Measurements from ENCODE around the gene STXBP1. TPM values are rescaled to one million over a fixed set of nuclear protein-coding genes. Genes with fewer than 3 reads are reported as not detected.

STXBP1 gene
- total RNA-seq, 2 donors from 2014 or later = 8.2 to 15.8 TPM

DNA sequence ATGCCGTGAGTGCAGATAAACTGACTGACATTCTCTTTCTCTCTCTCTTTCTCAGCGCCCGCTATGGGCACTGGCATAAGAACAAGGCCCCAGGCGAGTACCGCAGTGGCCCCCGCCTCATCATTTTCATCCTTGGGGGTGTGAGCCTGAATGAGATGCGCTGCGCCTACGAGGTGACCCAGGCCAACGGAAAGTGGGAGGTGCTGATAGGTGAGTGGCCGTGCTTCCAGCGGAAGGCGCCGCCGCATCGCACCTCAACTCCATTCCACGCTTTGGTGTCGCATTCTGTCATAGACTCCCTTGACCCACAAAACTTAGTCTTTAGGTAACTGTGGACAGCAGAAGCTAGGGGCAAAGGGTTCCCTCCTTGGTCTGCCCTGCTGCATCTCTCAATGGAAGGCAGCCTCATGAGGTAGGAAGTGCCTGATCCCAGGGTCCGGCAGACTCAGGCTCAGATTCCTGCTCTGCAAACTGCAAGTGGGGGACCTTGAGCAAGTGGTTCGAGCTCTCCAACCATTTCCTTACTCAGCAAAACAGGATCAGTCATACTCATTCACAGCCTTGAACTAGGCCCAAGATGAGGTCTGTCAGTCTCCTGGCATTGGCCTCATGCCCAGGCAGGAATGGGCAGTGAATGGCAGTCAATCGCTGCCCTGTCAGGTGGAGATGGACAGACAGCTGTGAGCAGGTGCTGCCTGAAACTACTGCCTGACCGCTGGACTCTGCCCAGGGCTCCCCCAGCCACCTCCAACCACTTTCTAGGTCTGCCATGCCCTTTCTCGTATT lies 70.5 kb downstream of the STXBP1 start:
- Histone ChIP-seq H3K9ac (ENCODE audit: low read depth in 2 of 2, low read length in 2 of 2) (no peak overlapping the region), H3K27me3 (no peaks in the 10 kb centered on the region), H3K27ac (no peak overlapping the region), H3K4me3 (no peak overlapping the region), H3K4me1 (no peaks in the 10 kb centered on the region), H3K36me3 (no peaks in the 10 kb centered on the region), H3K9me3 (no peaks in the 10 kb centered on the region)
- intact Hi-C loops (cut with DNase I) = no loop called here
- no peak for DNase-seq
- TF ChIP-seq, protein P1, sequence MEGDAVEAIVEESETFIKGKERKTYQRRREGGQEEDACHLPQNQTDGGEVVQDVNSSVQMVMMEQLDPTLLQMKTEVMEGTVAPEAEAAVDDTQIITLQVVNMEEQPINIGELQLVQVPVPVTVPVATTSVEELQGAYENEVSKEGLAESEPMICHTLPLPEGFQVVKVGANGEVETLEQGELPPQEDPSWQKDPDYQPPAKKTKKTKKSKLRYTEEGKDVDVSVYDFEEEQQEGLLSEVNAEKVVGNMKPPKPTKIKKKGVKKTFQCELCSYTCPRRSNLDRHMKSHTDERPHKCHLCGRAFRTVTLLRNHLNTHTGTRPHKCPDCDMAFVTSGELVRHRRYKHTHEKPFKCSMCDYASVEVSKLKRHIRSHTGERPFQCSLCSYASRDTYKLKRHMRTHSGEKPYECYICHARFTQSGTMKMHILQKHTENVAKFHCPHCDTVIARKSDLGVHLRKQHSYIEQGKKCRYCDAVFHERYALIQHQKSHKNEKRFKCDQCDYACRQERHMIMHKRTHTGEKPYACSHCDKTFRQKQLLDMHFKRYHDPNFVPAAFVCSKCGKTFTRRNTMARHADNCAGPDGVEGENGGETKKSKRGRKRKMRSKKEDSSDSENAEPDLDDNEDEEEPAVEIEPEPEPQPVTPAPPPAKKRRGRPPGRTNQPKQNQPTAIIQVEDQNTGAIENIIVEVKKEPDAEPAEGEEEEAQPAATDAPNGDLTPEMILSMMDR (IDR thresholded peaks at IDR 0.05) = no peak

DNA sequence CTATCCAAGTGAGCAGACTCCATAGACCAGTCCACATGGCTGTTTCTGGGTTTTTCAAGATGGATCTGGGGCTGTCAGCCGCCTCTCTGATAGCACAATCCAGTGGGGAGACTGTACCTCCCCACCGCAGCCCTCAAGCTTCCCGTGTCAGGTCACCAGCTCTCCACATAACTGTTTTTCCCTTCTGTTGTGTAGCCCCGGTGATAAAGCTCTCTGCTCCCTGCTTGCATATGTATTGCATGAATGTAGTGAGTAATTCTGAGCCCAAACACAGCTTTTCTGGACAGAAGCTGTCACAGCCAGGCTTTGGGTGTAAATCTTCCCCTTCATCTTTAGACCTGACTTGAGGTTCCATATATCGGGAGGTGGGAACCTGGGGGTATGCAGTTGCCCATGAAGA lies 71.6 kb downstream of the STXBP1 start:
- TF ChIP-seq, protein P1 (IDR thresholded peaks at IDR 0.05) = no peak
- intact Hi-C loops (cut with DNase I) = no loop called here
- Histone ChIP-seq H3K4me1 (no peaks in the 10 kb centered on the region), H3K9me3 (no peaks in the 10 kb centered on the region), H3K27me3 (no peaks in the 10 kb centered on the region), H3K36me3 (no peaks in the 10 kb centered on the region), H3K4me3 (no peak overlapping the region), H3K27ac (no peak overlapping the region), H3K9ac (ENCODE audit: low read depth in 2 of 2, low read length in 2 of 2) (no peak overlapping the region)
- DNase-seq = no peak

- Histone ChIP-seq H3K36me3 (no peaks in the 10 kb centered on the region), H3K4me1 (no peaks in the 10 kb centered on the region), H3K4me3 (no peak overlapping the region), H3K9me3 (no peaks in the 10 kb centered on the region), H3K27me3 (no peaks in the 10 kb centered on the region), H3K9ac (ENCODE audit: low read depth in 2 of 2, low read length in 2 of 2) (no peak overlapping the region), H3K27ac (no peak overlapping the region)
- TF ChIP-seq, protein P1 (IDR thresholded peaks at IDR 0.05) = no peak
- intact Hi-C loops (cut with DNase I) = no loop called here
- DNase-seq = no peak
These were observed 72.5 kb downstream of the STXBP1 start for GRCh38 chr9:127684576-127684975.

- no peaks in the 10 kb centered on the region for H3K4me1 ChIP-seq
- no peaks in the 10 kb centered on the region for H3K27me3 ChIP-seq
- TF ChIP-seq, protein P1 (IDR thresholded peaks at IDR 0.05) = no peak
- no peaks in the 10 kb centered on the region for H3K9me3 ChIP-seq
- H3K27ac ChIP-seq = no peak overlapping the region
- no peak overlapping the region for H3K4me3 ChIP-seq
- no peak overlapping the region for H3K9ac ChIP-seq (ENCODE audit: low read depth in 2 of 2, low read length in 2 of 2)
- H3K36me3 ChIP-seq = no peaks in the 10 kb centered on the region
- DNase-seq = no peak
- intact Hi-C loops (cut with DNase I) = no loop called here
These were observed 74.7 kb downstream of the STXBP1 start for GRCh38 chr9:127686461-127687393.

DNA sequence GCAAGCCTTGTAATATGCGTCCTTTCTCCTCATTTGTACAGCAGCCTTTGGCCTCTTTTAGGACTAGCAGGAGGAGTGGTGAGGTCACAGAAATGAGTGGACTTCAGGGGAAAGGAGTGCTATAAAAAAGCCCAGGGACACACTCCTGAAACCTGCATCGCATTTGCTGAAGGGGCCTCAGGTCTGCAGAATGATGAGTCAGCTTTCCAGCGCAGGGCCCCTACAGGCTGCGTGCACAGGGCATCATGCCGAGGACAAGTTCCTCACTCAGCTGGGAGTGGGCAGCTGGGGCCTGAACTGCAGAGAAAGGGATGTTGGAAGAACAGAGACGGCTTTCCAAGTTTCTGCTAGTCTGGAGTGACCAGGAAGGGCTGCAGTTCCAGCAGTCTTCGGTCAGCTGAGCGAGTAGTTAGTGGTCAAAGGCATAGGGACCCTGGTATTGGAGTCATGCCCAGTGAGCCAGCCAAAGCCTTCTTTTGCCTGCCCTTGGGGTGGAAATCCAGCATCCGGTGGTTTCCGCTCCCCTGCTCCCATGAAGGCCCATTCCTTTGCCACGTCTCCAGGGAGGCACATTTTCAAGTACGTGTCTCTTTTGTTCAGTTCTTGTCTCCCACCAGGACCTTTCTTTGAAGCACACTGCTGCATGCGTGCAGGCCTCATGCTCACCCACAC lies 77.4 kb downstream of the STXBP1 start:
- H3K27me3 ChIP-seq = no peaks in the 10 kb centered on the region
- TF ChIP-seq, protein P1 (IDR thresholded peaks at IDR 0.05) = no peak
- H3K4me3 ChIP-seq = no peak overlapping the region
- no peaks in the 10 kb centered on the region for H3K9me3 ChIP-seq
- no peak overlapping the region for H3K27ac ChIP-seq
- no peak for DNase-seq
- no peaks in the 10 kb centered on the region for H3K36me3 ChIP-seq
- no peak overlapping the region for H3K9ac ChIP-seq (ENCODE audit: low read depth in 2 of 2, low read length in 2 of 2)
- no peaks in the 10 kb centered on the region for H3K4me1 ChIP-seq
- intact Hi-C loops (cut with DNase I) = no loop called here
